Right ventricle myocardium inferior (tissue), 1 donor: ENCODE data around the gene GNB5. TPM values are rescaled to one million over a fixed set of nuclear protein-coding genes. Genes with fewer than 3 reads are reported as not detected.
A peak's percentile ranks its signal among the peaks of the same experiment; 100 is the strongest.
"Not testable (repeated sequence)": the region's sequence is repeated elsewhere in the genome, so short reads cannot be mapped to it uniquely, and the experiment has no call there.

Source experiments
- ATAC-seq: fragments of 200-7000 bp; cut with Tn5 transposase; one replicate; pipeline ENCODE4 v1.9.1; 2020; ENCODE audit warnings: mild to moderate bottlenecking, moderate library complexity
- DNase-seq: peaks from one replicate; pipeline ENCODE4 v3.0.0; 2021; ENCODE audit errors: missing footprints
- intact Hi-C: fragments of 100-400 bp; cut with DNase I; formaldehyde crosslinking; loops from one replicate; pipeline ENCODE4 v1.11.0; 2022
- long read RNA-seq: library from polyadenylated mRNA; unstranded; transcript quantifications from one replicate; pipeline ENCODE4 v2.0.0, GENCODE V29; 2021
- total RNA-seq: library from RNA; stranded (reverse); fragmentation: NEBNext Ultra II Directional; extraction: Animal tissue kit (Norgen Biotek cat#: 25700); gene quantifications from one replicate; pipeline ENCODE4 v1.2.1, GENCODE V29; 2021
- donor health status: DM: no; HTN: yes; CAD: no; lungs with severe emphysema.

The GNB5 gene
- 10.6 TPM for total RNA-seq
- long read RNA-seq, transcript GNB5-202 (11 exons, 1,735 nt): major isoform, 9 of 9 reads
- long read RNA-seq, partial matches to known transcripts: 0 of 9 reads
- long read RNA-seq, other reads (novel, unspliced or antisense): 0 of 9 reads

GRCh38 chr15:52191207-52191606 is at the start of gene GNB5:
GNB5 (minus strand) TSS chr15:52191392; CDS start chr15:52184676, 6,716 bp downstream.
- intact Hi-C loops: no loop called here
- ATAC-seq (no peak), DNase-seq (no peak)

GRCh38 chr15:52240166-52240565 is 49.0 kb upstream of the GNB5 start:
- ATAC-seq (no peak), DNase-seq (no peak)
- intact Hi-C loops: no loop called here

- DNase-seq, intact Hi-C loops, ATAC-seq: not testable (repeated sequence)
Observed at GRCh38 chr15:52238989-52239525, 47.9 kb upstream of the GNB5 start.

- intact Hi-C loops: no loop called here
- ATAC-seq: peak; percentile 49
- no peak for DNase-seq
Observed at GRCh38 chr15:52238149-52238548, 47.0 kb upstream of the GNB5 start.

- no peak for DNase-seq
- ATAC-seq: peak; percentile 33
- intact Hi-C loops: no loop called here
Observed at GRCh38 chr15:52236013-52236412, 44.8 kb upstream of the GNB5 start.

GRCh38 chr15:52234596-52235541 is 43.7 kb upstream of the GNB5 start:
- DNase-seq (no peak), ATAC-seq (no peak)
- intact Hi-C loops: no loop called here

- ATAC-seq: no peak
- intact Hi-C loops: no loop called here
- no peak for DNase-seq
Observed at GRCh38 chr15:52233405-52233804, 42.2 kb upstream of the GNB5 start.

GRCh38 chr15:52232327-52232726 is 41.1 kb upstream of the GNB5 start:
- intact Hi-C loops: no loop called here
- ATAC-seq: no peak
- DNase-seq: no peak

GRCh38 chr15:52230073-52230472 is 38.9 kb upstream of the GNB5 start:
- no peak for ATAC-seq
- DNase-seq: no peak
- intact Hi-C loops: no loop called here

- ATAC-seq (no peak), DNase-seq (no peak)
- intact Hi-C loops: loop anchor here (5.0 kb wide), 1 partner anchor 47 kb away; no protein-coding TSS in a partner anchor
Observed at GRCh38 chr15:52228921-52229320, 37.7 kb upstream of the GNB5 start.

GRCh38 chr15:52227456-52227855 is 36.3 kb upstream of the GNB5 start:
- ATAC-seq (peak; percentile 83), DNase-seq (no peak)
- intact Hi-C loops: loop anchor here (5.0 kb wide), 1 partner anchor 45 kb away; no protein-coding TSS in a partner anchor

GRCh38 chr15:52225230-52225629 is 34.0 kb upstream of the GNB5 start:
- intact Hi-C loops: loop anchor here (5.0 kb wide), 1 partner anchor 43 kb away; no protein-coding TSS in a partner anchor
- no peak for ATAC-seq
- no peak for DNase-seq

GRCh38 chr15:52224211-52224610 is 33.0 kb upstream of the GNB5 start:
- intact Hi-C loops: no loop called here
- ATAC-seq (no peak), DNase-seq (no peak)

- ATAC-seq: no peak
- no peak for DNase-seq
- intact Hi-C loops: no loop called here
Observed at GRCh38 chr15:52221730-52222129, 30.5 kb upstream of the GNB5 start.

- no peak for ATAC-seq
- intact Hi-C loops: no loop called here
- DNase-seq: no peak
Observed at GRCh38 chr15:52220937-52221660, 29.9 kb upstream of the GNB5 start.

- DNase-seq (no peak), ATAC-seq (peak; percentile 23)
- intact Hi-C loops: no loop called here
Observed at GRCh38 chr15:52220251-52220650, 29.1 kb upstream of the GNB5 start.

GRCh38 chr15:52218816-52219215 is 27.6 kb upstream of the GNB5 start:
- intact Hi-C loops: no loop called here
- ATAC-seq: no peak
- DNase-seq: no peak

GRCh38 chr15:52218371-52218770 is 27.2 kb upstream of the GNB5 start:
- intact Hi-C loops: no loop called here
- ATAC-seq (no peak), DNase-seq (no peak)

- DNase-seq: no peak
- intact Hi-C loops: no loop called here
Observed at GRCh38 chr15:52217186-52217585, 26.0 kb upstream of the GNB5 start.

More at GRCh38 chr15:52217186-52217585, 26.0 kb upstream of the GNB5 start:
- no peak for ATAC-seq
